SU-DHL-6 (cell line): ENCODE data around the gene PRMT3.

Experiments
- EZH2phosphoT487 ChIP-seq: fragments of 200-600 bp; sonication (generic), shearing (Covaris generic); conservative IDR thresholded peaks from 2 replicates; pipeline ENCODE4 v1.6.1; 2018; ENCODE audit warnings: mild to moderate bottlenecking, antibody characterized with exemption, low read length, moderate library complexity, mixed read lengths
- TF ChIP-seq, protein P1 (sequence below): fragments of 200-600 bp; sonication (generic); IDR thresholded peaks from one replicate; pipeline ENCODE4 v1.5.1; 2017; ENCODE audit warnings: antibody characterized with exemption, mild to moderate bottlenecking, low read length, moderate library complexity; ENCODE audit not compliant: insufficient read depth, poor library complexity, severe bottlenecking

DNA sequence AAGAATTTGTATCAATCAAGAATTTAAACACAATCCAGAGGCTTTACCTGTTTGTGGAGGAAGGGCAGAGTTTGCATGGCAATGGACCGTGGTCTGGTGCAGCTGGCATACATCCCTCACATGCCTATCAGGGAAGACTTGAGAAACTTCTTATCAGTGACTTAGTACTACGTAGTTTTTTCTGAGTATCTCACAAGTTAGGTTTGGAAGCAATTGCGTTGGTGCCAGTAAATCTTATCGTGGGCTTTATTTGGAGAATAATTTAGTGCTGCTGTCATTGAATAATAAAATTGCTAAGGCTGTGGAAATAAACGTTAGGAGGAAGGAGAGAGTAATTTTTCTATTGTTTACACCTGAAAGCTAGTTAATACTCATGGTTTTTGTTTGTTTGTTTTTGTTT lies 72.3 kb downstream of the PRMT3 start:
- TF ChIP-seq, protein P1, sequence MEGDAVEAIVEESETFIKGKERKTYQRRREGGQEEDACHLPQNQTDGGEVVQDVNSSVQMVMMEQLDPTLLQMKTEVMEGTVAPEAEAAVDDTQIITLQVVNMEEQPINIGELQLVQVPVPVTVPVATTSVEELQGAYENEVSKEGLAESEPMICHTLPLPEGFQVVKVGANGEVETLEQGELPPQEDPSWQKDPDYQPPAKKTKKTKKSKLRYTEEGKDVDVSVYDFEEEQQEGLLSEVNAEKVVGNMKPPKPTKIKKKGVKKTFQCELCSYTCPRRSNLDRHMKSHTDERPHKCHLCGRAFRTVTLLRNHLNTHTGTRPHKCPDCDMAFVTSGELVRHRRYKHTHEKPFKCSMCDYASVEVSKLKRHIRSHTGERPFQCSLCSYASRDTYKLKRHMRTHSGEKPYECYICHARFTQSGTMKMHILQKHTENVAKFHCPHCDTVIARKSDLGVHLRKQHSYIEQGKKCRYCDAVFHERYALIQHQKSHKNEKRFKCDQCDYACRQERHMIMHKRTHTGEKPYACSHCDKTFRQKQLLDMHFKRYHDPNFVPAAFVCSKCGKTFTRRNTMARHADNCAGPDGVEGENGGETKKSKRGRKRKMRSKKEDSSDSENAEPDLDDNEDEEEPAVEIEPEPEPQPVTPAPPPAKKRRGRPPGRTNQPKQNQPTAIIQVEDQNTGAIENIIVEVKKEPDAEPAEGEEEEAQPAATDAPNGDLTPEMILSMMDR: no peak
- TF ChIP-seq EZH2phosphoT487: no peak
